ENCODE data around the gene ADISSP.

DNA sequence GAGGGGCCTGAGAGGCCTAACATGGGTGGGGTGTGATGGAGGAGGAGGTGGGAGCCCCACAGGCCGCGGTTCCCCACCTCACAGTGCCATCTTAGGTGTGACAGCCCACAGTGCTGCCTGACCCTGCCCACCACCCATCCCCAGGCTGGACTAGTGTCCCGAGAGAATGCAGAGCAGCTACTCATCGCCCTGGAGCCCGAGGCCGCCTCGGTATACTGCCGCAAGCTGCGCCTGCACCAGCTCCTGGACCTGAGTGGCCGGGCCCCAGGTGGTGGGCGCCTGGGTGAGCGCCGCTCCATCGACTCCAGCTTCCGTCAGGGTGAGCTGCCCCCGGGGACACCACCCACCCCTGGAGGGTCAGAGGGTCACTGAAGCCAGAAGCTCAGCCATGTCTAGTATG is 19.5 kb downstream of the ADISSP start:
- TF ChIP-seq, protein P1, sequence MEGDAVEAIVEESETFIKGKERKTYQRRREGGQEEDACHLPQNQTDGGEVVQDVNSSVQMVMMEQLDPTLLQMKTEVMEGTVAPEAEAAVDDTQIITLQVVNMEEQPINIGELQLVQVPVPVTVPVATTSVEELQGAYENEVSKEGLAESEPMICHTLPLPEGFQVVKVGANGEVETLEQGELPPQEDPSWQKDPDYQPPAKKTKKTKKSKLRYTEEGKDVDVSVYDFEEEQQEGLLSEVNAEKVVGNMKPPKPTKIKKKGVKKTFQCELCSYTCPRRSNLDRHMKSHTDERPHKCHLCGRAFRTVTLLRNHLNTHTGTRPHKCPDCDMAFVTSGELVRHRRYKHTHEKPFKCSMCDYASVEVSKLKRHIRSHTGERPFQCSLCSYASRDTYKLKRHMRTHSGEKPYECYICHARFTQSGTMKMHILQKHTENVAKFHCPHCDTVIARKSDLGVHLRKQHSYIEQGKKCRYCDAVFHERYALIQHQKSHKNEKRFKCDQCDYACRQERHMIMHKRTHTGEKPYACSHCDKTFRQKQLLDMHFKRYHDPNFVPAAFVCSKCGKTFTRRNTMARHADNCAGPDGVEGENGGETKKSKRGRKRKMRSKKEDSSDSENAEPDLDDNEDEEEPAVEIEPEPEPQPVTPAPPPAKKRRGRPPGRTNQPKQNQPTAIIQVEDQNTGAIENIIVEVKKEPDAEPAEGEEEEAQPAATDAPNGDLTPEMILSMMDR (conservative IDR thresholded peaks at IDR 0.05 in 1 of 2, IDR thresholded peaks at IDR 0.05 in 1 of 2; ENCODE audit: extremely low read depth in 1 of 2, insufficient read depth in 1 of 2, low read depth in 1 of 2, low read length in 2 of 2): no peak
- no peak for TF ChIP-seq EZH2 (IDR thresholded peaks at IDR 0.05; ENCODE audit: borderline replicate concordance, low read length)

Measured in mammary epithelial cell (primary cell).